A549 (cell line): ENCODE measurements around the gene TMPRSS5. TPM values are rescaled to one million over a fixed set of nuclear protein-coding genes. Genes with fewer than 3 reads are reported as not detected.

Experiments used
- ATAC-seq, 2 experiments: fragments of 200-7000 bp in 1 of 2; fragments of >200 bp in 1 of 2; cut with Nextera tagmentation in 1 of 2; cut with Tn5 transposase in 1 of 2; 3 replicates each; pipeline versions ENCODE4 v1.8.0 to v1.9.1; 2018 to 2020; ENCODE audit warnings: mild to moderate bottlenecking in 1 of 2, moderate library complexity in 1 of 2
- CTCF ChIA-PET: fragments of 300-600 bp; sonication (Branson Sonifier 250); formaldehyde crosslinking; extraction: SDS; loops from one replicate; lab custom pipeline; 2021; ENCODE audit warnings: antibody characterized with exemption, inconsistent platforms; lab: Yijun Ruan, JAX
- POLR2A ChIA-PET: fragments of 350-600 bp; formaldehyde crosslinking; extraction: SDS; loops from one replicate; lab custom pipeline; 2021; ENCODE audit warnings: antibody characterized with exemption, inconsistent platforms; lab: Yijun Ruan, JAX
- DNase-seq, 2 experiments: peaks; one replicate each; pipeline versions ENCODE4 v3.0.0 to v3.0.0-alpha.2; 2011 to 2016; ENCODE audit warnings: low read depth in 1 of 2, low spot score in 1 of 2
- FAIRE-seq: peaks from 2 replicates; lab custom pipeline; 2011; peaks lifted over from hg19 to GRCh38; lab: Jason Lieb, UNC
- H3K27ac ChIP-seq, 2 experiments: fragments of >200 bp; sonication (Bioruptor Twin); formaldehyde crosslinking; 3 replicates each; pipeline ENCODE4 v1.5.1; 2016 to 2017
- H3K4me1 ChIP-seq: fragments of >200 bp; sonication (Bioruptor Twin); formaldehyde crosslinking; 3 replicates; pipeline ENCODE4 v1.6.1; 2016
- H3K4me2 ChIP-seq: fragments of >200 bp; sonication (Bioruptor Twin); formaldehyde crosslinking; 3 replicates; pipeline ENCODE4 v1.6.1; 2016
- H3K4me3 ChIP-seq: fragments of >200 bp; sonication (Bioruptor Twin); formaldehyde crosslinking; 3 replicates; pipeline ENCODE4 v1.5.1; 2016
- H3K9me3 ChIP-seq: fragments of >200 bp; sonication (Bioruptor Twin); formaldehyde crosslinking; 3 replicates; pipeline ENCODE4 v1.6.1; 2016
- CBX8 ChIP-seq: fragments of 200-600 bp; sonication (generic); IDR thresholded peaks from 2 replicates; pipeline ENCODE4 v1.6.1; 2016
- CHD2 ChIP-seq: fragments of 150-350 bp; IDR thresholded peaks from 2 replicates; pipeline ENCODE4 v1.6.1; 2014; ENCODE audit warnings: low read length; ENCODE audit not compliant: partially characterized antibody
- CTCF ChIP-seq: fragments of >200 bp; sonication (Bioruptor Twin); formaldehyde crosslinking; IDR thresholded peaks from 3 replicates; pipeline ENCODE4 v1.5.1; 2016
- EP300 ChIP-seq, 2 experiments: fragments of >200 bp; sonication (Bioruptor Twin); formaldehyde crosslinking; IDR thresholded peaks; 2 replicates in 1 of 2; 3 replicates in 1 of 2; pipeline ENCODE4 v1.6.1; 2016 to 2017
- FOSL2 ChIP-seq, 2 experiments: fragments of 450-650 bp in 1 of 2; fragments of >200 bp in 1 of 2; sonication (Bioruptor Twin) in 1 of 2; formaldehyde crosslinking; IDR thresholded peaks; 2 replicates each; pipeline versions ENCODE4 v1.5.0 to v1.6.1; 2016 to 2020; ENCODE audit warnings: mild to moderate bottlenecking in 1 of 2, moderate library complexity in 1 of 2
- HMGXB4 ChIP-seq: fragments of 250-450 bp; sonication (Bioruptor Pico); IDR thresholded peaks from 2 replicates; pipeline ENCODE4 v1.5.0; 2021; ENCODE audit warnings: mild to moderate bottlenecking, moderate library complexity, borderline replicate concordance
- HOXB13 ChIP-seq: fragments of 250-450 bp; sonication (Bioruptor Pico); IDR thresholded peaks from 2 replicates; pipeline ENCODE4 v1.5.0; 2020; ENCODE audit warnings: low read depth, mild to moderate bottlenecking, moderate library complexity
- JUNB ChIP-seq: fragments of >200 bp; sonication (Bioruptor Twin); formaldehyde crosslinking; IDR thresholded peaks from 2 replicates; pipeline ENCODE4 v1.6.1; 2016
- MAX ChIP-seq: IDR thresholded peaks from 2 replicates; pipeline ENCODE4 v1.6.1; 2012
- MAZ ChIP-seq: fragments of 150-350 bp; IDR thresholded peaks from 2 replicates; pipeline ENCODE4 v1.6.1; 2014; ENCODE audit warnings: antibody characterized with exemption, low read depth, low read length, borderline replicate concordance
- NFE2L2 ChIP-seq: fragments of 150-350 bp; conservative IDR thresholded peaks from 2 replicates; pipeline ENCODE4 v1.6.1; 2014; ENCODE audit warnings: low read length
- PHF8 ChIP-seq: fragments of 200-600 bp; sonication (generic); IDR thresholded peaks from 2 replicates; pipeline ENCODE4 v1.6.1; 2016; ENCODE audit warnings: low read depth, mild to moderate bottlenecking, antibody characterized with exemption, moderate library complexity, borderline replicate concordance
- POLR2AphosphoS2 ChIP-seq: conservative IDR thresholded peaks from 2 replicates; pipeline ENCODE4 v1.6.1; 2012; ENCODE audit warnings: low read length, improper control_type of control experiment, inconsistent platforms
- RAD21 ChIP-seq, 2 experiments: fragments of >200 bp in 1 of 2; sonication (Bioruptor Twin) in 1 of 2; formaldehyde crosslinking in 1 of 2; IDR thresholded peaks in 1 of 2; conservative IDR thresholded peaks in 1 of 2; 2 replicates in 1 of 2; 3 replicates in 1 of 2; pipeline ENCODE4 v1.6.1; 2012 to 2018; ENCODE audit warnings: inconsistent platforms in 1 of 2
- TP53 ChIP-seq: fragments of 250-450 bp; sonication (Bioruptor Pico); IDR thresholded peaks from 2 replicates; pipeline ENCODE4 v1.5.0; 2021; ENCODE audit warnings: mild to moderate bottlenecking, moderate library complexity
- USF2 ChIP-seq: fragments of 450-650 bp; IDR thresholded peaks from 2 replicates; pipeline ENCODE4 v1.6.1; 2014; ENCODE audit warnings: antibody characterized with exemption
- ZFP36 ChIP-seq: fragments of 450-650 bp; IDR thresholded peaks from 2 replicates; pipeline ENCODE4 v1.6.1; 2014; ENCODE audit warnings: borderline replicate concordance; ENCODE audit not compliant: partially characterized antibody
- WGBS: methylation state at CpG from one replicate; pipeline ENCODE4 v1.1.6; 2017; ENCODE audit errors: missing lambda C conversion rate; 5-methylcytosine and 5-hydroxymethylcytosine counted together
- polyA minus RNA-seq: library from RNA; depleted of rRNA, polyadenylated mRNA; stranded (reverse); fragments of >200 nt; gene quantifications from 2 replicates; pipeline ENCODE4 v1.2.3, GENCODE V29; 2011; rRNA and poly(A)+ RNA removed
- polyA plus RNA-seq, 4 experiments: library from polyadenylated mRNA; depleted of rRNA in 3 of 4; stranded (reverse); fragments of >200 nt; fragmentation: RNase III in 1 of 4; extraction: RNeasy Plus Mini Kit Qiagen cat#74134 plus additional on column Dnase treatment in 1 of 4; gene quantifications; 2 replicates in 3 of 4; 3 replicates in 1 of 4; pipeline ENCODE4 v1.2.3, GENCODE V29; 2011 to 2017

The TMPRSS5 gene
- polyA plus RNA-seq (2011; rRNA removed): 0.12 and 0.15 TPM in 2 replicates
- polyA plus RNA-seq (2012; cell fraction: cytosol; rRNA removed): 0.19 and 0.26 TPM in 2 replicates
- 1.7 and 1.9 TPM in 2 replicates for polyA plus RNA-seq (2012; cell fraction: nucleus; rRNA removed)
- 0.12 to 0.30 TPM (median 0.18 TPM) in 3 replicates for polyA plus RNA-seq (2017; fragmentation: RNase III; extraction: RNeasy Plus Mini Kit Qiagen cat#74134 plus additional on column Dnase treatment)
- polyA minus RNA-seq: 0.17 and 0.19 TPM in 2 replicates

- no peak for TF ChIP-seq ZFP36
- no peaks in the 10 kb centered on the region for H3K9me3 ChIP-seq
- ChIA-PET POLR2A (no interaction called here), CTCF (no interaction called here)
- no peaks in the 10 kb centered on the region for H3K4me1 ChIP-seq
- H3K4me2 ChIP-seq: no peak within 1 kb of the TSS
- no peak for ATAC-seq
- no peak within 1 kb of the TSS for H3K4me3 ChIP-seq
- H3K27ac ChIP-seq: no peak within 1 kb of the TSS
- FAIRE-seq: no peak
- no peak for DNase-seq
- whole genome bisulfite sequencing: 61% methylated on average over 5 of the region's 7 CpGs
Observed at GRCh38 chr11:113705871-113706655, at the start of gene TMPRSS5. Gene TMPRSS5, minus strand, starts transcription at chr11:113706308. Its CDS starts 84 bp downstream, at chr11:113706224.

DNA sequence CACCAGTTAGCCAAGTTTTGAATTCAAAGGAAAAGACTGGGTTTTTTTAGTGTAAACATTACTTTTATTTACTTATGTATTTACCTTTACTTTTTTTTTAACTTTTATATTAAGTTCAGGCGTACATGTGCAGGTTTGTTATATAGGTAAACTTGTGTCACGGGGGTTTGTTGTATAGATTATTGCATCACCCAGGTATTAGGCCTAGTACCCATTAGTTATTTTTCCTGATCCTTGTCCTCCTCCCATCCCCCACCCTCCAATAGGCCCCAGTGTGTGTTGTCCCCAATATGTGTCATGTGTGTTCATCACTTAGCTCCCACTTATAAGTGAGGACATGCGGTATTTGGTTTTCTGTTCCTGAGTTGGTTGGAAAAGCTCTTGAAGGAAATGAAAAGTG, 46.8 kb upstream of the TMPRSS5 start:
- no peak overlapping the region for H3K4me3 ChIP-seq
- TF ChIP-seq RAD21 (conservative IDR thresholded peaks at IDR 0.05 in 1 of 2, IDR thresholded peaks at IDR 0.05 in 1 of 2) (no peak), HMGXB4 (no peak), MAZ (no peak), PHF8 (no peak), CTCF (no peak), NFE2L2 (no peak), FOSL2 (IDR thresholded peaks at IDR 0.05) (no peak), FOSL2 (CRISPR knock-in tag; IDR thresholded peaks at IDR 0.05) (no peak), MAX (no peak), POLR2AphosphoS2 (no peak), CBX8 (no peak), TP53 (CRISPR knock-in tag) (no peak), USF2 (no peak), EP300 (IDR thresholded peaks at IDR 0.05) (no peak), CHD2 (no peak), JUNB (no peak), HOXB13 (no peak)
- TF ChIP-seq, all 56 proteins: peak for 0
- no peak for ATAC-seq
- Histone ChIP-seq H3K27ac (no peak overlapping the region), H3K4me2 (no peak overlapping the region), H3K4me1 (no peaks in the 10 kb centered on the region), H3K9me3 (no peaks in the 10 kb centered on the region)
- WGBS: 80% methylated on average over 3 of the region's 3 CpGs
- ChIA-PET POLR2A (no interaction called here), CTCF (interaction anchor here (0.6 to 1.3 kb wide), 2 partner anchors 27 to 1473 kb away, joined by 4 to 7 read pairs; no protein-coding TSS in a partner anchor)
- no peak for FAIRE-seq
- no peak for DNase-seq
